ENCODE data around the gene ZBTB40.

DNA sequence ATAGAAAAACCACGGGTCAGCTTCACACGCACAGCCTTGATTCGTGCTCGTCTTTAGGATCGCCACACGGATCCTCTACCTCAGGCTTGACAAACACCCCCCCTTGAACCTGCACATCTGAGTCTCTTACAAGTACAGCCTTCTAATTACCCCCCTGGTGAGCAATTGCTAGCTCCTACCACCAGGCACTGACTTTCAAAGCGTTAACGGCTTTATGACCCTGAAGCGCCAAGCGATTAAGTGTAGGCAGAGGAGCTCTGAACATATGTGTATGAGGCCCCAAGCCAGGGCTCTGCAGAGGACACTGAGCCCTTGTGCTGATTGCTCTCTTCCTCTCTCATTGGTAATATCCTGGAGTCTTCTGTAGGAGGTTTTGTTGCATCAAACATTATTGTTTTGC is 55.9 kb downstream of the ZBTB40 start:
- TF ChIP-seq POLR2AphosphoS5 (IDR thresholded peaks at IDR 0.05) = no peak
- TF ChIP-seq, protein P1, sequence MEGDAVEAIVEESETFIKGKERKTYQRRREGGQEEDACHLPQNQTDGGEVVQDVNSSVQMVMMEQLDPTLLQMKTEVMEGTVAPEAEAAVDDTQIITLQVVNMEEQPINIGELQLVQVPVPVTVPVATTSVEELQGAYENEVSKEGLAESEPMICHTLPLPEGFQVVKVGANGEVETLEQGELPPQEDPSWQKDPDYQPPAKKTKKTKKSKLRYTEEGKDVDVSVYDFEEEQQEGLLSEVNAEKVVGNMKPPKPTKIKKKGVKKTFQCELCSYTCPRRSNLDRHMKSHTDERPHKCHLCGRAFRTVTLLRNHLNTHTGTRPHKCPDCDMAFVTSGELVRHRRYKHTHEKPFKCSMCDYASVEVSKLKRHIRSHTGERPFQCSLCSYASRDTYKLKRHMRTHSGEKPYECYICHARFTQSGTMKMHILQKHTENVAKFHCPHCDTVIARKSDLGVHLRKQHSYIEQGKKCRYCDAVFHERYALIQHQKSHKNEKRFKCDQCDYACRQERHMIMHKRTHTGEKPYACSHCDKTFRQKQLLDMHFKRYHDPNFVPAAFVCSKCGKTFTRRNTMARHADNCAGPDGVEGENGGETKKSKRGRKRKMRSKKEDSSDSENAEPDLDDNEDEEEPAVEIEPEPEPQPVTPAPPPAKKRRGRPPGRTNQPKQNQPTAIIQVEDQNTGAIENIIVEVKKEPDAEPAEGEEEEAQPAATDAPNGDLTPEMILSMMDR (IDR thresholded peaks at IDR 0.05 in 8 of 11, conservative IDR thresholded peaks at IDR 0.05 in 3 of 11) = no peak

Data from spleen (tissue), 7 donors.